Spinal cord (tissue), 10 donors: ENCODE results near the gene CITED1. TPM values are rescaled to one million over a fixed set of nuclear protein-coding genes. Genes with fewer than 3 reads are reported as not detected.

Source experiments
- DNase-seq, 6 donors: peaks; one replicate each; pipeline versions ENCODE4 v3.0.0 to v3.0.0-alpha.2; 2013 to 2015; ENCODE audit warnings: low spot score in 6 of 6, low read depth in 4 of 6
- H3K27ac ChIP-seq: one replicate; pipeline ENCODE4 v1.5.1; 2013; ENCODE audit warnings: low read depth, low read length, control low read depth
- H3K27me3 ChIP-seq: one replicate; pipeline ENCODE4 v1.6.1; 2013; ENCODE audit warnings: low read length; ENCODE audit not compliant: control insufficient read depth, insufficient read depth
- H3K36me3 ChIP-seq: one replicate; pipeline ENCODE4 v1.6.1; 2013; ENCODE audit warnings: low read length; ENCODE audit not compliant: control insufficient read depth, insufficient read depth
- H3K4me1 ChIP-seq: one replicate; pipeline ENCODE4 v1.6.1; 2013; ENCODE audit warnings: low read length; ENCODE audit not compliant: control insufficient read depth, insufficient read depth
- H3K4me3 ChIP-seq: one replicate; pipeline ENCODE4 v1.5.1; 2013; ENCODE audit warnings: low read depth, low read length, control low read depth
- H3K9me3 ChIP-seq: one replicate; pipeline ENCODE4 v1.6.1; 2013; ENCODE audit warnings: low read length; ENCODE audit not compliant: control insufficient read depth, insufficient read depth
- WGBS: methylation state at CpG from one replicate; pipeline ENCODE4 v1.1.5; 2013; ENCODE audit warnings: missing lambda C conversion rate; ENCODE audit not compliant: insufficient coverage; 5-methylcytosine and 5-hydroxymethylcytosine counted together
- polyA plus RNA-seq, 2 donors: library from polyadenylated mRNA; unstranded; fragments of 120-200 nt; gene quantifications; one replicate each; pipeline ENCODE4 v1.2.1, GENCODE V29; 2013; ENCODE audit not compliant: insufficient read length in 2 of 2
- total RNA-seq, 2 donors: library from RNA; depleted of rRNA in 1 of 2; stranded (reverse); fragments of 120-200 nt in 1 of 2; fragments of >200 nt in 1 of 2; gene quantifications; one replicate each; pipeline versions ENCODE4 v1.2.3 to v1.2.4, GENCODE V29; 2013 to 2014
- donor health status: healthy.

The CITED1 gene
- total and polyA plus RNA-seq, 4 donors = 4.3 to 9.0 (median 7.0) TPM

GRCh38 chrX:72309297-72310071 lies 3.8 kb upstream of the CITED1 start:
- H3K4me3 ChIP-seq = peak overlapping the region; percentile 3
- H3K4me1 ChIP-seq = peaks cover 40% of the 10 kb centered on the region
- no peak for DNase-seq
- WGBS = 20% methylated on average over 9 of the region's 15 CpGs
- no peak overlapping the region for H3K27ac ChIP-seq
- H3K27me3 ChIP-seq = peaks cover 84% of the 10 kb centered on the region
- H3K36me3 ChIP-seq = no peaks in the 10 kb centered on the region
- no peaks in the 10 kb centered on the region for H3K9me3 ChIP-seq

DNA sequence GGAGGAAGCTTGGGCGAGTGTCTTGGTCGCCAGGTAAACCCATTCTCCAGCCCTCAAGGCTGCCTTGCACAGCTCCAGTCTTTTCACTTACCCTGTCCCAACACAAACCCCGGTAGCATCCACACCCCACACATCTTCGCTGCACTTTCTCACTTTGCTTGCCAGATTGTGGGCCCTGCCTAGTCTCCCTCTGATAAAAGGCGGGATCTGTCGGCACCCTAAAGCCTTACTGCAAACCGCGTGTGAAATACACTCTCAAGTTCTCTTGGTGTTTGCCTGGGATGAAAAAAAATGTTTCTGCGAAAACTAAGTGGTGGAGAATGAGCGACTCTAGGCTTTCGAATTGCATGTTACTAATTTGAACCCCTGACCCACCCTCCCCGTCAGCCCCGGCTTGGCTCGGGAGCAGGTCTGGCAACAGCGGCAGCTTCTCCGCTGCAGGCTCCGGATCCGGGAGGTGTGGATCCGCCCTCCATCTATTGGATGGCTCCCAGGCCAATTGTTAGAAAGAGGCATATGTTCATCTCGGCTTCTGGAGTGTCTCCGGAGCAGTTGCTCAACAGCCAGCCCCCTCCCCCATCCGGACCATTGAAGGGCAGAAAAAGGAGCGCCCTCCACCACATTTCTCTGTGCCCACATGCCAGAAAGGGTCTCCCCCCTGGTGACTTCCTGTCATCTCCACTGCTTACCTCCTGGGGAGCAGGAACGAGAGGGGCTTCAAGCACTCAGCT lies 3.0 kb upstream of the CITED1 start:
- Histone ChIP-seq H3K4me3 (peak overlapping the region; percentile 3), H3K36me3 (no peaks in the 10 kb centered on the region), H3K4me1 (peaks cover 41% of the 10 kb centered on the region), H3K9me3 (no peaks in the 10 kb centered on the region), H3K27ac (no peak overlapping the region), H3K27me3 (peaks cover 86% of the 10 kb centered on the region)
- peak in 5 of 6 donors; percentile 40 to 93 (median 69) for DNase-seq
- WGBS = 5% methylated on average over 19 of the region's 24 CpGs

GRCh38 chrX:72308209-72308565 lies 2.5 kb upstream of the CITED1 start:
- 17% methylated on average over 5 of the region's 11 CpGs for WGBS
- no peak overlapping the region for H3K27ac ChIP-seq

DNA sequence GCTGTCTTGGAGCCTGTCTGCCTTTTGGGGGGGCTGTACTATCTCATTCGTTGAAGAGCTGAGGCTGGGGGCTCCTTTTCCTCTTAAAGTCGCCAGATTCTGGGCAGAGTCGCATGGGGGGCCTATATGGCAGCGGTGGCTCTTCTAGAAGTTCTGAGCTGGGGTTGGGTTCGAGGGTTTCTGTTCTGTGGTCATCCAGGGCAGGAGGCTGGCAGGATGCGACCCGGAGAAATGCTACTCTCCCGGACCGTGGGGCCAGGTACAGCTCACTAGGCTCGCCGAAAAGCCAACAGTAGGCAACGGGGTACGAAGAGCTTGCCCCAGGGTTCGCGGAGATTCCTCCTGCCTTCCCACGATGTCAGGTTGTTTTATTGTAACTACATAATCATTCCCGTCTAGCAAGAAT lies 1.9 kb upstream of the CITED1 start:
- H3K27me3 ChIP-seq = peaks cover 87% of the 10 kb centered on the region
- H3K36me3 ChIP-seq = no peaks in the 10 kb centered on the region
- peak in 1 of 6 donors; percentile 10 for DNase-seq
- WGBS = 15% methylated on average over 13 of the region's 17 CpGs
- peaks cover 41% of the 10 kb centered on the region for H3K4me1 ChIP-seq
- peak overlapping the region; percentile 57 for H3K4me3 ChIP-seq
- H3K9me3 ChIP-seq = no peaks in the 10 kb centered on the region
- H3K27ac ChIP-seq = no peak overlapping the region

More at GRCh38 chrX:72308209-72308565, 2.5 kb upstream of the CITED1 start:
- Histone ChIP-seq H3K4me3 (no peak overlapping the region), H3K27me3 (peaks cover 86% of the 10 kb centered on the region), H3K9me3 (no peaks in the 10 kb centered on the region), H3K36me3 (no peaks in the 10 kb centered on the region), H3K4me1 (peaks cover 41% of the 10 kb centered on the region)
- DNase-seq = no peak

DNA sequence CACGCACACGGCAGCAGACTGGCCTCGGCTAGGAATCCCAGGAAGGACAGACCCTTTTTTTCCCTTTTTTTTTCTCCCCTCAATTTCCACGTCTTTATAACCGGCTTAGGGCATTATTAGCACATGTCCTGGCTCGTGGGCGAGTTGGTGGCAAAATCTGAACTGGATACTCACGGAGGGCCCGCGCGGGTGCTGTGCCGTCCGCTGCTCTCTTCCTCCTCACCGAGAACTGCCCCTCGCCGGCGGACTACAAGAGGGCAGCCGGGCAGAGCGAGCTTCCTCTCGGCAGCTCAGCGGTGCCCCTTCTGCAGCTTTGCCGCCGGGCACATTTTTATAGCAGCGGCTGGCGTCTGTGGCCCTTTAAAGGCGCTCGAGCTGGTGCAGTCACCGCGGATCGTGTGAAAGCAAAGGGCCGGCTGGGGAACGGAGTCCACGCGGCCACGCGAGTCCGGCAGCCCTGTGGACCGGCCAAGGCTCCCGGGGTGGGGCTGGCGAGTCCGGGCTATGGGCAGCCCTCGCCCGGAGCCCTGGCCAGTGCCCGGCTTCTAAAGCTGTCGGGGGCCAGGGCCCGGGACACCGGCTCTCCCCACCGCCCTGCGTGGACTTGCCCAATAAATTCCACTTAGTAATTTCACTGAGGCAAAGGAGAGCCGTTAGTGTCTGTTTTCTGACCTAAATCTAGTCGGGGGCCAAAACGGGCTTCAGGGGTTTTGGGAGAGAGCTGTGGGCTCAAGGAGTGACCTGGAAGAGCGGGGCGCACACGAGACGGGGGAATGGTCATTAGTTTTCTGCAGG lies 1.3 kb upstream of the CITED1 start:
- peak in 5 of 6 donors; percentile 45 to 92 (median 70) for DNase-seq
- Histone ChIP-seq H3K9me3 (no peaks in the 10 kb centered on the region), H3K27ac (no peak overlapping the region), H3K27me3 (peaks cover 87% of the 10 kb centered on the region), H3K4me1 (peaks cover 41% of the 10 kb centered on the region), H3K4me3 (peak overlapping the region; percentile 57), H3K36me3 (no peaks in the 10 kb centered on the region)
- WGBS = 5% methylated on average over 56 of the region's 56 CpGs

GRCh38 chrX:72306085-72306801 lies 529 bp upstream of the CITED1 start:
- DNase-seq = peak in 2 of 6 donors; percentile 10 to 38
- no peak overlapping the region for H3K27ac ChIP-seq
- H3K27me3 ChIP-seq = peaks cover 88% of the 10 kb centered on the region
- no peaks in the 10 kb centered on the region for H3K9me3 ChIP-seq
- H3K4me1 ChIP-seq = peaks cover 41% of the 10 kb centered on the region
- H3K36me3 ChIP-seq = no peaks in the 10 kb centered on the region
- H3K4me3 ChIP-seq = peak overlapping the region; percentile 57
- WGBS = 2% methylated on average over 92 of the region's 92 CpGs

DNA sequence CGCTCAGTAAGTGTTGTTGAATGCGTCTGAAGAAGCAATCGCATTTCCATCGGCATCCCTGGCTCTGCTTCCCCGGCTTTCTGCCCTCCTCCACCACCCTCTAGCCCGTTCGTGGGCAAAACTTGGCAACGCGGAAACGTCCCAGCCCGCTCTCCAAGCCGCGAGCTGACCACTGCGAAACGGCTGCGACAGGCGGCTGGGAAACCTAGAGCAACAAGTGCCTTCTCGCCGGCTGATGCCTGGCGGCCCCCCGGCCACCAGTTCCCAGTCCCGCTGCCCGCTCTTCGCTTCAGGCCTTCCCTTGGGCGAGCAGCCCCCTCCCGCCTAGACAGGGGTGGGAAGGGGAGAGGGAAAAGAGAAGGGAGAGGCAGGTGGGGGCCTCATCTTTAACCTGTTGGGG lies 837 bp downstream of the CITED1 start:
- Histone ChIP-seq H3K36me3 (no peaks in the 10 kb centered on the region), H3K9me3 (no peaks in the 10 kb centered on the region), H3K27me3 (peaks cover 95% of the 10 kb centered on the region), H3K27ac (no peak overlapping the region), H3K4me1 (peaks cover 41% of the 10 kb centered on the region), H3K4me3 (peak overlapping the region; percentile 45)
- peak in 2 of 6 donors; percentile 20 to 21 for DNase-seq
- WGBS = 5% methylated on average over 26 of the region's 26 CpGs

DNA sequence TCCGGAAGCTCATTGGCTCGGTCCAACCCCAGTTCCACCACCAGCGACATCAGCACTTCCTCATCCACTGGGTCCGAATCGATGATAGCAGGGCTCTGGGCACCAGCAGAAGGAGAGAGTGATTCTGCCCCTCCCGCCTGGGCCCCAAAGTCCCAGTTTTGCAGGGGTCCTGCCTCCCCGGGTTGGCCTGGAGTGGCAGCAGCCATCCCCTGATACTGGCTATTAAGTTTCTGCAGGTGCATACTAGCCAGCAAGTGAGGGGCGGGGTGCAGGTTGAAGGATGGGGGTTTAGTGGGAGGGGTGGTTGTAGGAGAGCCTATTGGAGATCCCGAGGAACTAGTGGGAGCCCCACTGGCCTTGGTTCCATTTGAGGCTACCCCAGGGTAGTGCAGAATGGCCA lies 3.9 kb downstream of the CITED1 start:
- peaks cover 17% of the 10 kb centered on the region for H3K4me1 ChIP-seq
- no peaks in the 10 kb centered on the region for H3K36me3 ChIP-seq
- DNase-seq = no peak
- H3K9me3 ChIP-seq = no peaks in the 10 kb centered on the region
- H3K27ac ChIP-seq = no peak overlapping the region
- peaks cover 90% of the 10 kb centered on the region for H3K27me3 ChIP-seq
- 78% methylated on average over 9 of the region's 9 CpGs for WGBS
- no peak overlapping the region for H3K4me3 ChIP-seq
